HG02852 (cell line): ENCODE results near the gene GPR153.
"Not testable (repeated sequence)": the region's sequence is repeated elsewhere in the genome, so short reads cannot be mapped to it uniquely, and the experiment has no call there.

ENCODE experiments used
- ATAC-seq: cut with Tn5 transposase; IDR thresholded peaks from one replicate; pipeline ENCODE4 v1.9.1; 2021; ENCODE audit warnings: mild to moderate bottlenecking, moderate library complexity; ENCODE audit not compliant: unreplicated experiment

The GPR153 gene

GRCh38 chr1:6260961-6261614, at the start of gene GPR153:
TSS of gene GPR153 (minus strand) at chr1:6261098. CDS start at chr1:6254905, 6,193 bp downstream.
- ATAC-seq = peak; percentile 56

- no peak for ATAC-seq
Measured at GRCh38 chr1:6310116-6310848, 49.4 kb upstream of the GPR153 start.

GRCh38 chr1:6309564-6309963, 48.7 kb upstream of the GPR153 start:
- ATAC-seq = no peak

- ATAC-seq = no peak
Measured at GRCh38 chr1:6308449-6308848, 47.6 kb upstream of the GPR153 start.

- not testable (repeated sequence) for ATAC-seq
Measured at GRCh38 chr1:6307682-6308081, 46.8 kb upstream of the GPR153 start.

GRCh38 chr1:6307099-6307498, 46.2 kb upstream of the GPR153 start:
- ATAC-seq = no peak

GRCh38 chr1:6303397-6304012, 42.6 kb upstream of the GPR153 start:
- no peak for ATAC-seq

GRCh38 chr1:6302568-6302967, 41.7 kb upstream of the GPR153 start:
- ATAC-seq = no peak

GRCh38 chr1:6301526-6301925, 40.6 kb upstream of the GPR153 start:
- ATAC-seq = no peak

GRCh38 chr1:6300342-6301048, 39.6 kb upstream of the GPR153 start:
- no peak for ATAC-seq

- ATAC-seq = no peak
Measured at GRCh38 chr1:6299557-6300165, 38.8 kb upstream of the GPR153 start.

- no peak for ATAC-seq
Measured at GRCh38 chr1:6298940-6299465, 38.1 kb upstream of the GPR153 start.

- ATAC-seq = no peak
Measured at GRCh38 chr1:6298530-6298929, 37.6 kb upstream of the GPR153 start.

GRCh38 chr1:6295910-6296309, 35.0 kb upstream of the GPR153 start:
- no peak for ATAC-seq

GRCh38 chr1:6294890-6295556, 34.1 kb upstream of the GPR153 start:
- no peak for ATAC-seq

- no peak for ATAC-seq
Measured at GRCh38 chr1:6294080-6294889, 33.4 kb upstream of the GPR153 start.

- ATAC-seq = no peak
Measured at GRCh38 chr1:6292102-6292501, 31.2 kb upstream of the GPR153 start.

- ATAC-seq = no peak
Measured at GRCh38 chr1:6288665-6289064, 27.8 kb upstream of the GPR153 start.

- no peak for ATAC-seq
Measured at GRCh38 chr1:6288026-6288425, 27.1 kb upstream of the GPR153 start.
